Stimulated activated naive CD8-positive, alpha-beta T cell treated with anti-CD3 and anti-CD28 coated beads, Interleukin-15, Interleukin-2, amounts not matched to agents 100 ng/mL and 50 ng/mL, for 24 hours (primary cell): ENCODE results near the gene TBL2.
"Not testable (repeated sequence)": the region's sequence is repeated elsewhere in the genome, so short reads cannot be mapped to it uniquely, and the experiment has no call there.

ENCODE experiments used
- H3K27ac Mint-ChIP-seq: one replicate; pipeline ENCODE4 v1.8.0; 2021; ENCODE audit warnings: mild to moderate bottlenecking, mixed read lengths
- H3K27me3 Mint-ChIP-seq: one replicate; pipeline ENCODE4 v1.8.0; 2021; ENCODE audit warnings: mixed read lengths
- H3K36me3 Mint-ChIP-seq: one replicate; pipeline ENCODE4 v1.8.0; 2021; ENCODE audit warnings: low read depth, mixed read lengths
- H3K4me1 Mint-ChIP-seq: one replicate; pipeline ENCODE4 v1.8.0; 2021; ENCODE audit warnings: low read depth, mixed read lengths
- H3K4me3 Mint-ChIP-seq: one replicate; pipeline ENCODE4 v1.8.0; 2021; ENCODE audit warnings: mild to moderate bottlenecking, mixed read lengths
- H3K9me3 Mint-ChIP-seq: one replicate; pipeline ENCODE4 v1.8.0; 2021; ENCODE audit warnings: mixed read lengths

Gene TBL2

DNA sequence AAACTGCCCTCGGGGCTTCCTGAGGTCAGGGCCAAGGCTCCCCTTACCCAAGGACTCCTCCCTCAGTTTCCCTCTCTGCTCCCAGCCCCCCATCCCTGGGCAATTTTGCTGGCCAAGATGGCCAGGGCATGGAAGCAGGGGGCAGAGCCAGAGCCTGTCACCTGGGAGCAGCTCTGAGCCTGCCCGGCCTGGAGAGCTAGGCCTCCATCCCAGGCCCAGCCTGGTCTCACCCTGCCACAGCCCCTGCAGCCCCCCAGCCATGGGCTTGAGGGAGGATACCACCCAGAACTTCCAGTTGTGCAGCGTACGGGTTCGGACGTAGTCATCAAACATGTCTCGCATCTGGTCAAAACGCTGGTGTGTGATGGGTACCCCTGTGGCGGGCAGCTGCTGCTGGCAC lies 17.0 kb upstream of the TBL2 start:
- Mint-ChIP-seq H3K4me3 (no peak overlapping the region), H3K27me3 (peaks cover 6% of the 10 kb centered on the region), H3K27ac (no peak overlapping the region), H3K9me3 (no peaks in the 10 kb centered on the region), H3K36me3 (no peaks in the 10 kb centered on the region), H3K4me1 (no peaks in the 10 kb centered on the region)

DNA sequence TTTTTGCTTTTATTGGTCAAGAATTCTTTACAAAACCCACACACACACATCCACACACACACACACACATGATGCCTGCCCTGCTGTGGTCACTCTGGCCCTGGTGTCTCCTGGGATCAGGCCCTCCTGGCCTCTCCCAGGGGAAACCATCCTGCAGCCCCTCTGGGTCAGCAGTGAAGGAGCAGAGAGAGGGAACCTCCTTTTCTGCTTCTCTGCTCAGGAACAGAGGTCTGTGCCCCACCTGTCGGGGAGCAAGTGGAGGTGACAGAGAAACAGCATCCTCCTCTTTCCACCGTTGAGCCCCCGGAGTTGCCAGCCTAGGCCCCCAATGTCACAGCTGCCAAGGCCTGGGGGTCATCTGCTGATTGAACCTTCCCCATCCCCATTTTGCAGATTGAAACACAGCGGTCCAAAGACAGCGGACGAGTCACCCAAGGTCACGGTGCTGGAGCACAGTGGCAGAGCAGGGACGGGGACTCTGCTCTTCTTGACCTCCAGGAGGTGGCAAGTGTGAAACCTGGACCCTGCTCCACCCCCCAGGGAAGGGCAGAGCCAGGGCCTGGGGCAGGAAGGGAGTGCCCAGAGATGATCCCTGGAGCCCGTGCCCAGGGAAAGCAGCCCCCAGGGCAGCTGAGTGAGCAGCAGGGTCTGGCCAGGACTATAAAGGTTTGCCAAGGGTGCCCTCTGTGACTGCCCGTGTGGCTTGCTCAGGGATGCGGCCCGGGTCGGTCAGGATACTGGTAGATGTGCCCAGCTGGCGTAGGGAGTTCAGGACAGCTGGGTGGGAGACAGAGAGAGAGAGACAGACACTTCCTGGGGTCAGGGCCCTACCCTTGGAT lies 15.0 kb upstream of the TBL2 start:
- Mint-ChIP-seq H3K27me3 (peaks cover 6% of the 10 kb centered on the region), H3K9me3 (no peaks in the 10 kb centered on the region), H3K4me3 (no peak overlapping the region), H3K4me1 (no peaks in the 10 kb centered on the region), H3K27ac (no peak overlapping the region), H3K36me3 (no peaks in the 10 kb centered on the region)

DNA sequence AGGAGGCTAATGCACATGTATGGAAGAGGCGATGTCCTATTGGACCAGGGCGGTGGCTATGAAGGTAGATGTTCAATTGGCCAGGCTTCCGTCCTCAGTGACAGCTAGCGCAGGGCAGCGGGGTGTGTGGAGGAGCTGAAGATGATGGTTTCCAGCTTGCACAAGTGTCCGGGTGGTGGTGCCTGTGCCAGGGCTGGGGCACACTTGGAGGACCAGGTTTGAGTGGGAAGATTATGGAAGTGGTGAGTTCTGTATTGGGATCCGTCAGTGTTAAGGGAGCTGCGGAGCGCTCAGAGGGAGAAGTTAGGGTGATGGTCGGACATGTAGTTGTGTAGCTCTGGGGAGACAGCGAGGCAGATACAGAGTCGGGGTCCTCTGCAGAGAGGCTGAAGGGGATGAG lies 8.5 kb upstream of the TBL2 start:
- H3K9me3 Mint-ChIP-seq = no peaks in the 10 kb centered on the region
- H3K4me1 Mint-ChIP-seq = peaks cover 6% of the 10 kb centered on the region
- no peaks in the 10 kb centered on the region for H3K36me3 Mint-ChIP-seq
- no peak overlapping the region for H3K27ac Mint-ChIP-seq
- H3K4me3 Mint-ChIP-seq = no peak overlapping the region
- H3K27me3 Mint-ChIP-seq = no peaks in the 10 kb centered on the region

DNA sequence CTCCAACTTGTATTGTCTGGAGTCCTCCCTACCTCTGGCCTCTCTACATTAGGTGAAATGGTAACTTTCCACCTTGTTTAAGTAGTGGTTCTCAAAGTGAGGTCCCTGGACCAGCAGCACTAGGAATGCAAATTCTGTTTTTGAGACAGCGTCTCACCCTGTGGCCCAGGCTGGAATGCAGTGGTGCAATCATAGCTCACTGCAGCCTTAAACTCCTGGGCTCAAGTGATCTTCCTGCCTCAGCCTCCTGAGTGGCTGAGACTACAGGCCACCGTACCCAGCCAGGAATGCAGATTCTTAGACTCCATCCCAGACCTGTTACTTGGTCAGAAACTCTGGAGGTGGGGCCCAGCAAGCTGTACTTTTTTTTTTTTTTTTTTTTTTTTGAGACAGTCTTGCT lies 6.8 kb upstream of the TBL2 start:
- Mint-ChIP-seq H3K9me3 (no peaks in the 10 kb centered on the region), H3K36me3 (no peaks in the 10 kb centered on the region), H3K27ac (no peak overlapping the region), H3K4me3 (no peak overlapping the region), H3K27me3 (no peaks in the 10 kb centered on the region), H3K4me1 (peaks cover 9% of the 10 kb centered on the region)

DNA sequence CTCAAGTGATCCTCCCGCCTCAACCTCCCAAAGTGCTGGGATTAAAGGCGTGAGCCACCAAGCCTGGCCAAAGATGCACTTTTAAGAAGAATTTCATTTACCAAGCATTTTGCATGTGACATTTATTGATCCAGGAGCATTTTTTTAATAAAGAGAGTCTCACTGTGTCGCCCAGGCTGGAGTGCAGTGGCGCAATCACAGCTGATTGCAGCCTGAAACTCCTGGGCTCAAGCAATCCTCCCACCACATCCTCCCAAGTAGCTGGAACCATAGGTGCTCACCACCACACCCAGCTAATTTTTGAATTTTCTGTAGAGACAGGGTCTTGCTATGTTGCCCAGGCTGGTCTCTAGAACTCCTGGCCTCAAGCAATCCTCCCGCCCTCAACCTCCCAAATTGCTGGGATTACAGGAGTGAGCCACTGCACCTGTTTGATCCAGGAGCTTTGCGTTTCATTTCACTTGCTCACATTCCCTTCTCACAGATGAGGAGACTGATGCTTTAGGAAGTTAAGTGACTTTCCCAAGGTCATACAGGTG lies 4.4 kb upstream of the TBL2 start:
- Mint-ChIP-seq H3K27ac (no peak overlapping the region), H3K36me3 (no peaks in the 10 kb centered on the region), H3K4me1 (peaks cover 18% of the 10 kb centered on the region), H3K4me3 (no peak overlapping the region), H3K27me3 (no peaks in the 10 kb centered on the region), H3K9me3 (no peaks in the 10 kb centered on the region)

DNA sequence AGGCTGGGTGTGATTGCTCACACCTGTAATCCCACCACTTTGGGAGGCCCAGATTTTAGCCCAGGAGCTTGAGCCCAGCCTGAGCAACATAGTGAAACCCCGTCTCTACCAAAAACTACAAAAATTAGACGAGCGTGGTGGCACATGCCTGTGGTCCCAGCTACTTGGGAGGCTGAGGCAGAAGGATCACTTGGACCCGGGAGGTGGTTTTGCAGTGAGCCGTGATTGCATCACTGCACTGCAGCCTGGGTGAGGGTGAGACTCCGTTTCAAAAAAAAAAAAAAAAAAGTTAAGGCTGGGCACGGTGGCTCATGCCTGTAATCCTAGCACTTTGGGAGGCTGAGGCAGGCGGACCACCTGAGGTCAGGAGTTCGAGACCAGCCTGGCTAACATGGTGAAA lies 2.6 kb upstream of the TBL2 start:
- H3K4me3 Mint-ChIP-seq, H3K27ac Mint-ChIP-seq, H3K27me3 Mint-ChIP-seq, H3K9me3 Mint-ChIP-seq, H3K36me3 Mint-ChIP-seq: not testable (repeated sequence)
- H3K4me1 Mint-ChIP-seq = peaks cover 30% of the 10 kb centered on the region

DNA sequence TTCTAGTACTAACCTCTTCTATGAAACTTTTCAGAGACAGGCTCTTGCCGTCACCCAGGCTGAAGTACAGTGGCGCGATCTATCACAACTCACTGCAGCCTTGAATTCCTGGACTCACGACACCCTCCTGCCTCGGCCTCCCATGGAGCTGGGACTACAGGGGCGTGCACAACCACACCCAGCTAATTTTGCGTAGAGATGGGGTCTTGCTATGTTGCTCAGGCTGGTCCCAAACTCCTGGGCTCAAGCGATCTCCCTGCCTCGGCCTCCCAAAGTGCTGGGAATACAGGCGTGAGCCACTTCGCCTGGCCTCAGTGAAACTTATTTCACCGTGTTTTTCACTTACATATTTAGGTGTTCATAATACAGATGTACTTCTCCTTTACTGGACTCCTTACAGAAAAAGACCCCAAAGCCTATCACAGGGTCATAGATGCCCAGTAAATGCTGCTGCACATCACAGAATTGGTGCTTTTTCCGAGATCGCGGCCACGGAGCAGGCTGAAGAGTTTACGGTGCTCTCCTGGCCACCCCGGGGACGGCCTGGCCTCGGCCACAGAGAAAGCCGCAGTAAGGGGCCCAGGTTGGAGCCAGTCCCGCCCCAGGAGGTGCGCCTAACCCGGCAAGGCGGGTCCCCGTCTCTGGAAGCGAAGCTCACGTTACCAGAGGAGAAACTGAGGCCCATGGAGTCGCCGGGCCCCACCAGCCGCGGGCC lies 595 bp downstream of the TBL2 start:
- Mint-ChIP-seq H3K4me3 (peak overlapping the region; percentile 94), H3K27me3 (no peaks in the 10 kb centered on the region), H3K27ac (peak overlapping the region; percentile 97), H3K36me3 (peaks cover 17% of the 10 kb centered on the region), H3K4me1 (peaks cover 30% of the 10 kb centered on the region), H3K9me3 (no peaks in the 10 kb centered on the region)

DNA sequence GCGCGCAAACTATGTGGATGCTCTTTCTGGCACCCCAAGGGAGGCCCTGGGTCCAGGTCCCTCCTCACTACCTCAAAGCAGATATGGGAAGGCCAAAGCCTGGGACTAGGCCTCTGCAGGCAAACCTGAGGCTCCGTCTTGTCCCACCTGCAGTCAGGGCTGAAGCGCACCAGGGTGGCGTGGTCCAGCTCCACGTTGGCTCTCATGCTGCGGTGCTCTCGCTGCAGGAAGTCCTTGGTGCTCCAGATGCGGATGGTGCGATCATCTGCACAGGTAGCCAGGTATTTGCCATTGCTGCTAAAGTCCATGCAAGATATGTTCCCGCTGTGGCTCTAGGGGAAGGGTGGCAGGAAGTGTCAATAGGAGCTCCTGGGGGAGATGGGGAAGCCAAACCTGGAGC lies 4.6 kb downstream of the TBL2 start:
- H3K27ac Mint-ChIP-seq = no peak overlapping the region
- H3K9me3 Mint-ChIP-seq = no peaks in the 10 kb centered on the region
- H3K27me3 Mint-ChIP-seq = no peaks in the 10 kb centered on the region
- peaks cover 20% of the 10 kb centered on the region for H3K4me1 Mint-ChIP-seq
- H3K4me3 Mint-ChIP-seq = no peak overlapping the region
- H3K36me3 Mint-ChIP-seq = peaks cover 50% of the 10 kb centered on the region

DNA sequence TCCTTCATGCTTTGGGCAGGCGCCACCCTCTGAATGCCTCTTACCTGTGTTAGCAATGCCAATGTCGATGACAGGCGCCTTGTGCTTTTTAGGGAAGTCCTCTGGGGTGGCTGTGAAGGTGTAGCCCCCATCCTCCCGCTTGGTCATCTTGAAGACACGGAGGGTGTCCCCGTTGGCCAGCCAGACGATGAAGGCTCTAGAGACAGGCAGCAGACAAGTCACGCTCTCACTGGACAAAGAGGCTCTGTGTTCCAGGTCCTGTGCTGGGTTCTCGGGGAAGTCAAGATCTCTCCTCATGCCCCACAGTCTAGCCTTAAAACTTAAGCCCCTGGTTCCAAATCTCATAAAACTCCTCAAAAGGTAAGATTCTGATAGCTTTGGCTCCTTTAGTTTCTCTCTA lies 5.1 kb downstream of the TBL2 start:
- no peak overlapping the region for H3K4me3 Mint-ChIP-seq
- no peaks in the 10 kb centered on the region for H3K27me3 Mint-ChIP-seq
- no peaks in the 10 kb centered on the region for H3K9me3 Mint-ChIP-seq
- no peak overlapping the region for H3K27ac Mint-ChIP-seq
- peaks cover 51% of the 10 kb centered on the region for H3K36me3 Mint-ChIP-seq
- peaks cover 17% of the 10 kb centered on the region for H3K4me1 Mint-ChIP-seq

DNA sequence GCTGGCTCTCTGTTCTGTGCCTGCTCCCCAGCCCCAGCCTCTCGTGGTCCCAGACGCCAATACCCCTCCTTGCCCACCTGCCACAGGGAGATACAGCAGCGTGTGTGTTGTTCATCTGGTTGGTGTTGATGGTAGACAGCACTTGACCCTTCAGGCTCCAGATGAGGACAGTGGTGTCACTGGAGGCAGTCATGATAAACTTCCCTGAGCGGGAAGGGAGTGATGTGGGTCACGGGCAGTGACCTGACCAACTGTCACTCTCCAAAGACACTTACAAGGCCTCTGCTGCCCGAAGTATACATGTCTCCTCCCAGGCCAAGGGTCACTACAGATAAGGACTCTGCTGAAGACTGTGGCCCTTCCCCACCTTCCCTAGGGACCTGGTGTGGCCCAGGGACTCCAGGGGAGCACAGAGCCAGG lies 5.6 kb downstream of the TBL2 start:
- Mint-ChIP-seq H3K27ac (no peak overlapping the region), H3K4me3 (no peak overlapping the region), H3K4me1 (peaks cover 17% of the 10 kb centered on the region), H3K36me3 (peaks cover 51% of the 10 kb centered on the region), H3K27me3 (no peaks in the 10 kb centered on the region), H3K9me3 (no peaks in the 10 kb centered on the region)

DNA sequence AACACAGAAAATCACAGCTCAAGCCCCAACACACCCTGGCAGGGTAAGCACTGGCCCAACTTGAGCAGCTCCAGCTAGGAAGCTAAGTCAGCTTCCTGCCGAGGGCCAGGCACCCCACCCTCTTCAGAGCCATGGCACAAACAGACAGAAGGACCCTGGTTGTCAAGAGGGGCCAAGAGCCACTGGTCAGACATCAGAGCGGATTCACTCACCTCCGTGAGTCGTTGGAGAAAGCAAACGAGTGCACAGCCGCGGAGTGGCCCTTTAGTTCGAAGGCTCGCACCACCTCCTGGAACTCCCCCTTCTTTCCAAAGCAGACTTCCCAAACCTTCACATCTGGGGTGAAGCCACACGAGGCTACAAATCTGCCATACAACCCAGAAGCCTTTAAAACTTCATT lies 7.4 kb downstream of the TBL2 start:
- no peaks in the 10 kb centered on the region for H3K27me3 Mint-ChIP-seq
- no peak overlapping the region for H3K27ac Mint-ChIP-seq
- no peaks in the 10 kb centered on the region for H3K9me3 Mint-ChIP-seq
- H3K4me3 Mint-ChIP-seq = no peak overlapping the region
- peaks cover 15% of the 10 kb centered on the region for H3K4me1 Mint-ChIP-seq
- peaks cover 46% of the 10 kb centered on the region for H3K36me3 Mint-ChIP-seq

DNA sequence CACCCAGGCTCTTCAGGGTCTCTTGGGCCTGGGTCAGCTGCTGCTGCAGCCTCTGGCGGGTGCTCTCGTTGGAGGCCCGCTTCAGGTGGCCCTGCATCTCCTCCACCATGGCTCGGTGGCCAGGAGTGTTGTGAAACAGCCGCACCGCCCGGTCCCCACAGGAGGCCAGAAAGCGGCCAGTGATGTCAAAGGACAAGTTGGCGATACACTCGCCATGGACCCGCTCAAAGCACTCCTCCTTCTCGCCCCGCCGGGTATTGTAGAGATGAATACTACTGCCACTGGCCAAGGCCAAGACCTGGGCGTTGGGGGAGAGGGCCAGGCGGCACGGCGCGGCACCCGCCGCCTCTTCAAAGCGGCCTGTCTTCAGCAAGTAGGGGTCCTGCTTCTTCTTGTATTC lies 7.9 kb downstream of the TBL2 start:
- Mint-ChIP-seq H3K27me3 (no peaks in the 10 kb centered on the region), H3K27ac (no peak overlapping the region), H3K4me1 (peaks cover 20% of the 10 kb centered on the region), H3K4me3 (no peak overlapping the region), H3K9me3 (no peaks in the 10 kb centered on the region), H3K36me3 (peaks cover 46% of the 10 kb centered on the region)

DNA sequence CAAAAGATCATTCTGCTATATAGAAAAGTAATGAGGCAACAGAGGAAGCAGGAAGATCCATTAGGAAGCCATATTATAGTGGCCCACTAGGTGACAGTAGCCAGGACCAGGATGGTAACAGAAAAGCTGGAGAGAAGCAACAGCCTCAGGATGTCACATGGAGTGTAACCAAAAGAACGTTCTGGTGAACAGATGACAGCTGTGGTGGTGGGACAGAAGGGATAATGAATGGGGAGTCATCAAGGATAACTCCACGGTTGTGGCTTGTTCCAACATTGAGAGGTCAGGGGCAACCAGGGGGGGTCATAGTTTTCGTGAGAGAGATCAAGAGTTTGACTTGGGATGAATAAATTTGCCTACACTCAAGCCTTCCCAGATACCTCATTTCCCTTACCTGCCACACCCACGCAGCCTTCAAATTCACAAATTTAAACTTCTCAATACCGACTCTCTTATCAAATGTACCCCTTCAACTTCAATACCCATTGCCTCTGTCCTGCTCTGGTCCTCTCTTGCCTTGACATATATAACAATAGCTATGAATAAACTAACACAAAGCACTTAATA lies 9.3 kb downstream of the TBL2 start:
- Mint-ChIP-seq H3K36me3 (peaks cover 41% of the 10 kb centered on the region), H3K27ac (no peak overlapping the region), H3K4me3 (no peak overlapping the region), H3K4me1 (peaks cover 23% of the 10 kb centered on the region), H3K27me3 (no peaks in the 10 kb centered on the region), H3K9me3 (no peaks in the 10 kb centered on the region)

DNA sequence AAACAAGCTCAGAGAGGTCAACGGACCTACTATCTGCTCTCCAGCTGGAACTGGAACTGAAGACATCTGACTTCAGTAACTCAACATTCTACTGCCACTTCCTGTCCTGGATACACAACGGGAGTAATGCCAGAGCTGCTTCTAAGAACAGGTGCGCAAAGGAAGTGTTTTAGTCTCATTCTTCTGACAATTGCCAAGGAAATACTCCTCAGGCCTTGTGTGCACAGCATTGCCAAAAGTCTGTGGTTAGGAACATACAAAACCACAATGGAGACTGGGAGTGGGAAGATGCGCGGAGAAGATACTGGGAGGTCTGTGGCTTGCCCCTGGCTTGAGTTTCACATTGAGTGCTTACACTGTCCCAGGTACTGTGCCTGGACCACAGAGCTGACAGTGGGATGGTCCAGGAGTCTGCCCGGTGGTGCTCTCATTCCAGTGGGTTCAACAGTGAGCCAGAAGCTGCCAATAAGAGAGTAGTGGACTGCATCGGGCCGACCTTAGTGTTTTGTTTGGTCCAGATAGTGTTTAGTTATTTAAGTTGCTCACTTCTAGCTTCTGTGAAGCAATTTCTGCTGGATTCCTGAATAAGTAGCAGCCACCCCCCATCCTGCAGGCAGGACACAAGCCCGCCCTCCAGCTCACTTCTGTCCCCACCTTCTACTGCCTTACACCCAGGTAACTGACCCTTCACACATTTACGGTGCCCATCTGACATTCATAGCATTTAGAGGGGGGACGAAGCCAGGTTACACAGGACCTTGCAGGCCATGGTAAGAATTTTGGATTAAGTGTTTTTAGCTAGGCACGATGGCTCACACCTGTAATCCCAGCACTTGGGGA lies 10.3 kb downstream of the TBL2 start:
- peaks cover 23% of the 10 kb centered on the region for H3K4me1 Mint-ChIP-seq
- no peaks in the 10 kb centered on the region for H3K27me3 Mint-ChIP-seq
- H3K4me3 Mint-ChIP-seq = no peak overlapping the region
- peak overlapping the region; percentile 33 for H3K27ac Mint-ChIP-seq
- H3K36me3 Mint-ChIP-seq = peaks cover 36% of the 10 kb centered on the region
- H3K9me3 Mint-ChIP-seq = no peaks in the 10 kb centered on the region
